ENCODE results near the gene GCKR.

Gene GCKR

DNA sequence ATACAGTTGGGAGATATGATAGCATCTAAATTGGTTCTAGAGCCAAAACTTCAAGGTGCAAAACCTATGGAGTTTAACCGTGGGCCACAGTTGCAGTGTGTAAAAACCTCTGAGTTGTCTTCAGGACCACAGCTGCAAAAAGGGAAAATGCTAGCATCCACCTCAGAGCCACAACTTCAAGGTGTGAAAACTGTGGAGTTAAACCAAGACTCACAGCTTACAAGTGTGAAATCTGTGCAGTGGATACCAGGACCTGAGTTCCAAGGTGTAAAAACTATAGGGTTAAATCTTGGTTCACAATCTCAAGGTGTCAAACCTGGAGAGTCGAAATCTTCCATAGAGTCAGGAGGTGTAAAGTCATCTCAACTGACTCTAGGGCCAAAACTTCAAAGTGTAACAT is 75.8 kb downstream of the GCKR start:
- TF ChIP-seq, protein P1, sequence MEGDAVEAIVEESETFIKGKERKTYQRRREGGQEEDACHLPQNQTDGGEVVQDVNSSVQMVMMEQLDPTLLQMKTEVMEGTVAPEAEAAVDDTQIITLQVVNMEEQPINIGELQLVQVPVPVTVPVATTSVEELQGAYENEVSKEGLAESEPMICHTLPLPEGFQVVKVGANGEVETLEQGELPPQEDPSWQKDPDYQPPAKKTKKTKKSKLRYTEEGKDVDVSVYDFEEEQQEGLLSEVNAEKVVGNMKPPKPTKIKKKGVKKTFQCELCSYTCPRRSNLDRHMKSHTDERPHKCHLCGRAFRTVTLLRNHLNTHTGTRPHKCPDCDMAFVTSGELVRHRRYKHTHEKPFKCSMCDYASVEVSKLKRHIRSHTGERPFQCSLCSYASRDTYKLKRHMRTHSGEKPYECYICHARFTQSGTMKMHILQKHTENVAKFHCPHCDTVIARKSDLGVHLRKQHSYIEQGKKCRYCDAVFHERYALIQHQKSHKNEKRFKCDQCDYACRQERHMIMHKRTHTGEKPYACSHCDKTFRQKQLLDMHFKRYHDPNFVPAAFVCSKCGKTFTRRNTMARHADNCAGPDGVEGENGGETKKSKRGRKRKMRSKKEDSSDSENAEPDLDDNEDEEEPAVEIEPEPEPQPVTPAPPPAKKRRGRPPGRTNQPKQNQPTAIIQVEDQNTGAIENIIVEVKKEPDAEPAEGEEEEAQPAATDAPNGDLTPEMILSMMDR (IDR thresholded peaks at IDR 0.05; ENCODE audit: borderline replicate concordance, insufficient read depth, low read depth, low read length), result no peak
- no peak overlapping the region for H3K4me3 ChIP-seq (ENCODE audit: low read depth, low read length)

DNA sequence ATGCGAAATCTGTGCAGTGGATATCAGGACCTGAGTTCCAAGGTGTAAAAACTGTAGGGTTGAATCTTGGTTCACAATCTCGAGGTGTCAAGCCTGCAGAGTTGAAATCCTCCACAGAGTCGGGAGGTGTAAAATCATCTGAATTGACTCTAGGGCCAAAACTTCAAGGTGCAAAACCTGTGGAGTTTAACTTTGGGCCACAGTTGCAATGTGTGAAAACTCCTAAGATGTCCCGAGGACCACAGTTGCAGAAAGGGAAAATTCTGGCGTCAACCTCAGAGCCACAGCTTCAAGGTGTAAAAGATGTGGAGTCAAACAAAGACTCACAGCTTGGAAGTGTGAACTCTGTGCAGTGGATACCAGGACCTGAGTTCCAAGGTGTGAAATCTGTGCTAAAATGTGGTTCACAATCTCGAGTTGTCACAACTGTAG is 76.4 kb downstream of the GCKR start:
- H3K4me3 ChIP-seq (ENCODE audit: low read depth, low read length), result no peak overlapping the region

More for the DNA sequence above, 76.4 kb downstream of the GCKR start:
- TF ChIP-seq, protein P1 (IDR thresholded peaks at IDR 0.05; ENCODE audit: borderline replicate concordance, insufficient read depth, low read depth, low read length), result no peak

All from GM12875 (cell line).